ENCODE measurements around the gene GNG8. TPM values are rescaled to one million over a fixed set of nuclear protein-coding genes. Genes with fewer than 3 reads are reported as not detected.

Gene GNG8
- total and polyA plus RNA-seq, 2 experiments from 2014 or later = 4.6 TPM; not detected in 1

DNA sequence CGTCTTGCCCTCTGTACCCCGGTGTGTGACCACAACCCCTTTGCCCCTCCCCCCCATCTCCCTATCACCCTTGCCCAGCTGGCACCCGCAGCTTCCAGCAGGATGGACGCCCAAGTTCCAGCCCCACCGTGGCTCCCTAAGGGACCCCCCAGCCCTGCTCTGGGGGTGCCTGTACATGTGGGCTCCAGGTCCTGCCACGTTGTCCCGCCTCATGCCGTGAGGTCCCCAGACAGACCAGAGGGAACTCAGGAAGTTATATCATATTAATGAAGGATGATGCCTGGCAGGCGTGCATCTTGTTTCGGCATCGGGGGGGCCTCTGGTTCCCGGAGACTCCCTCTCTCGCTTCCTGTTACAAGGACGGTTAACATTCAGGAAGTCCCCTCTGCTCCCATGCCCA, 9.6 kb downstream of the GNG8 start:
- H3K27me3 ChIP-seq = no peaks in the 10 kb centered on the region
- peaks cover 13% of the 10 kb centered on the region for H3K4me1 ChIP-seq (ENCODE audit: insufficient read depth)
- no peak overlapping the region for H3K27ac ChIP-seq
- TF ChIP-seq, protein P1, sequence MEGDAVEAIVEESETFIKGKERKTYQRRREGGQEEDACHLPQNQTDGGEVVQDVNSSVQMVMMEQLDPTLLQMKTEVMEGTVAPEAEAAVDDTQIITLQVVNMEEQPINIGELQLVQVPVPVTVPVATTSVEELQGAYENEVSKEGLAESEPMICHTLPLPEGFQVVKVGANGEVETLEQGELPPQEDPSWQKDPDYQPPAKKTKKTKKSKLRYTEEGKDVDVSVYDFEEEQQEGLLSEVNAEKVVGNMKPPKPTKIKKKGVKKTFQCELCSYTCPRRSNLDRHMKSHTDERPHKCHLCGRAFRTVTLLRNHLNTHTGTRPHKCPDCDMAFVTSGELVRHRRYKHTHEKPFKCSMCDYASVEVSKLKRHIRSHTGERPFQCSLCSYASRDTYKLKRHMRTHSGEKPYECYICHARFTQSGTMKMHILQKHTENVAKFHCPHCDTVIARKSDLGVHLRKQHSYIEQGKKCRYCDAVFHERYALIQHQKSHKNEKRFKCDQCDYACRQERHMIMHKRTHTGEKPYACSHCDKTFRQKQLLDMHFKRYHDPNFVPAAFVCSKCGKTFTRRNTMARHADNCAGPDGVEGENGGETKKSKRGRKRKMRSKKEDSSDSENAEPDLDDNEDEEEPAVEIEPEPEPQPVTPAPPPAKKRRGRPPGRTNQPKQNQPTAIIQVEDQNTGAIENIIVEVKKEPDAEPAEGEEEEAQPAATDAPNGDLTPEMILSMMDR (IDR thresholded peaks at IDR 0.05; ENCODE audit: poor library complexity) = no peak
- no peak for TF ChIP-seq EZH2phosphoT487 (IDR thresholded peaks at IDR 0.05; ENCODE audit: low read depth, severe bottlenecking, unreplicated experiment)
- TF ChIP-seq EZH2 (IDR thresholded peaks at IDR 0.05; ENCODE audit: borderline replicate concordance) = no peak
- H3K9me2 ChIP-seq (replicated peaks; ENCODE audit: insufficient read depth) = no peaks in the 10 kb centered on the region
- 87% methylated on average over 14 of the region's 14 CpGs for WGBS (ENCODE audit: low lambda C conversion rate, missing lambda C conversion rate)
- no peaks in the 10 kb centered on the region for H3K79me2 ChIP-seq
- DNase-seq (ENCODE audit: low spot score) = no peak
- no peaks in the 10 kb centered on the region for H4K20me1 ChIP-seq (ENCODE audit: insufficient read depth, poor library complexity, severe bottlenecking)
- no peak overlapping the region for H3K4me3 ChIP-seq
- H2AFZ ChIP-seq = no peak overlapping the region
- no peaks in the 10 kb centered on the region for H3K9me3 ChIP-seq (ENCODE audit: low read depth)
- H3K4me2 ChIP-seq = no peak overlapping the region
- H3K36me3 ChIP-seq (replicated peaks; ENCODE audit: insufficient read depth, low read depth) = no peaks in the 10 kb centered on the region

DNA sequence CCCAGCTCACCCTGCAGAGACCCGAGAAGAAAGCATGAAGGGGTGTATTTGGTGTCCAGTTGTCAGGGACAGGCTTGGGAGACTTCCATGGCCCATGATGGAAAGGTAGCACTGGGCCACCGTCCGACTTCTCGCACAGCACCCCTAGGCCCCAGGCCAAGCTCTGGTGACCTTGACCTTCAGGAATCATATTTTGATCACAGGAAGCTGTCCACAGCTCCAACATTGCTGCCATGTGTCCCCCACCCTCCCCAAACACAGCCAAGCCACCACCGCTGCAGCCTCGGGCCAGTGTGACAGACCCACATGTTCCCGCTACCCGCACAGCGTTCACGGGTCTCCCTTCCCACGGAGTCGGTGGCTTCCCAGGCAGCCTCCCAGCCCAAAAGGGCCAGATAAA, 10.3 kb downstream of the GNG8 start:
- H3K79me2 ChIP-seq = no peaks in the 10 kb centered on the region
- peaks cover 16% of the 10 kb centered on the region for H3K4me1 ChIP-seq (ENCODE audit: insufficient read depth)
- H3K4me2 ChIP-seq = no peak overlapping the region
- no peaks in the 10 kb centered on the region for H4K20me1 ChIP-seq (ENCODE audit: insufficient read depth, poor library complexity, severe bottlenecking)
- no peaks in the 10 kb centered on the region for H3K36me3 ChIP-seq (replicated peaks; ENCODE audit: insufficient read depth, low read depth)
- H3K27ac ChIP-seq = peak overlapping the region; percentile 75
- TF ChIP-seq EZH2 (IDR thresholded peaks at IDR 0.05; ENCODE audit: borderline replicate concordance) = no peak
- TF ChIP-seq, protein P1 (IDR thresholded peaks at IDR 0.05; ENCODE audit: poor library complexity) = no peak
- TF ChIP-seq EZH2phosphoT487 (IDR thresholded peaks at IDR 0.05; ENCODE audit: low read depth, severe bottlenecking, unreplicated experiment) = no peak
- H3K9me3 ChIP-seq (ENCODE audit: low read depth) = no peaks in the 10 kb centered on the region
- H2AFZ ChIP-seq = no peak overlapping the region
- H3K27me3 ChIP-seq = no peaks in the 10 kb centered on the region
- DNase-seq (ENCODE audit: low spot score) = no peak
- 86% methylated on average over 12 of the region's 12 CpGs for WGBS (ENCODE audit: low lambda C conversion rate, missing lambda C conversion rate)
- H3K4me3 ChIP-seq = no peak overlapping the region
- no peaks in the 10 kb centered on the region for H3K9me2 ChIP-seq (replicated peaks; ENCODE audit: insufficient read depth)

DNA sequence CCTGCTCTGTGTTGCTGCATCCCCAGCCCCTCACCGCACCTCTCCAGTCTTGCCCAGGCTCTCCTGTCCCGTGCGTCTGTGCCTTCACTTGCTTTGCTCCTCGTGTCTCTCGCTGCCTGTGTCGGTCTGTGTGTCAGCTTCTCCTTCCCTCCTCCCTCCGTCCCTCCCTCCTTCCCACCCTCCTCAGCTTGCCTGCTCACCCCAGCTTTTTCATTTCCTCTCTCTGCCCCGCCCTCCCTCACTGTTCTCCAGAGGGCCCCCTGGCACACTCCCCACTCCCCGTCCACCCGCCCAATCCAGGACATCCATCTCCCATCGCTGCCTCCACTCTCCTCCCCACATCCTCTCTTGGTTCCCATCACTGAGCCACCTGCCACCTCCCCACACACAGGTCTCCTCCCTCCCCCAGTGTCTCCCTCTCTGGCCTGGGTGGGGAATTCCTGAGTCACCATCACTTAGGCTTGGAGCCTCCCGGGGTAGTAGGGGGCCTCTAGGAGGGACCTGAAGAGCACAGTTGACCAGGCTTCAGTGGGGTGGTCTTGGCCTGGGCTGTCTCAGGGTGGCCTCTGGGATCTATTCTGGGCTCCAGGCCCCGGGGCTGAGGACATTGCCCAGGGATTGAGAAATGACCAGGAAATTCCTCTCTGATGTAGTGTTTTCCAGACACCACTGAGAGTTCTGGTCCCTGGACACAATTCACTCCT, 10.9 kb downstream of the GNG8 start, which contains the start of gene PTGIR:
TSS of gene PTGIR (minus strand) at position 132 of the 704 bp plus-strand sequence. CDS start 864 bp downstream, outside the sequence.
- H2AFZ ChIP-seq = no peak within 1 kb of the TSS
- peak; percentile 62 for DNase-seq (ENCODE audit: low spot score)
- no peaks in the 10 kb centered on the region for H3K79me2 ChIP-seq
- H3K4me3 ChIP-seq = no peak within 1 kb of the TSS
- peak within 1 kb of the TSS; percentile 61 for H3K4me2 ChIP-seq
- no peaks in the 10 kb centered on the region for H3K9me3 ChIP-seq (ENCODE audit: low read depth)
- WGBS (ENCODE audit: low lambda C conversion rate, missing lambda C conversion rate) = 38% methylated on average over 6 of the region's 13 CpGs
- H3K27ac ChIP-seq = peak within 1 kb of the TSS; percentile 75
- TF ChIP-seq, protein P1 (IDR thresholded peaks at IDR 0.05; ENCODE audit: poor library complexity) = no peak
- TF ChIP-seq EZH2phosphoT487 (IDR thresholded peaks at IDR 0.05; ENCODE audit: low read depth, severe bottlenecking, unreplicated experiment) (no peak), EZH2 (IDR thresholded peaks at IDR 0.05; ENCODE audit: borderline replicate concordance) (no peak)
- H3K4me1 ChIP-seq (ENCODE audit: insufficient read depth) = peaks cover 20% of the 10 kb centered on the region
- no peaks in the 10 kb centered on the region for H4K20me1 ChIP-seq (ENCODE audit: insufficient read depth, poor library complexity, severe bottlenecking)
- no peaks in the 10 kb centered on the region for H3K9me2 ChIP-seq (replicated peaks; ENCODE audit: insufficient read depth)
- H3K27me3 ChIP-seq = no peaks in the 10 kb centered on the region
- H3K36me3 ChIP-seq (replicated peaks; ENCODE audit: insufficient read depth, low read depth) = no peaks in the 10 kb centered on the region

Data from hepatocyte (in vitro differentiated cells).